PFSK-1 (cell line): ENCODE results near the gene LZTR1.

Source experiments
- FOXP2 ChIP-seq: optimal IDR thresholded peaks from 2 replicates; pipeline ENCODE3; 2011; ENCODE audit warnings: borderline replicate concordance, control low read depth, inconsistent platforms; ENCODE audit not compliant: insufficient read depth; ENCODE audit errors: extremely low read length, extremely low read depth
- POLR2AphosphoS5 ChIP-seq: IDR thresholded peaks from 2 replicates; pipeline ENCODE4 v1.6.1; 2012; ENCODE audit warnings: low read depth, mild to moderate bottlenecking, control low read depth, low read length, moderate library complexity
- REST ChIP-seq, 2 experiments: IDR thresholded peaks; 2 replicates each; pipeline versions ENCODE4 v1.6.1 to v1.8.0; 2011 to 2012; ENCODE audit warnings: low read depth in 2 of 2, low read length in 2 of 2, control low read depth in 1 of 2, inconsistent platforms in 1 of 2, mild to moderate bottlenecking in 1 of 2, moderate library complexity in 1 of 2; ENCODE audit not compliant: insufficient read depth in 1 of 2
- SIN3A ChIP-seq: IDR thresholded peaks from 2 replicates; pipeline ENCODE4 v1.6.1; 2012; ENCODE audit warnings: mild to moderate bottlenecking, low read length, moderate library complexity, borderline replicate concordance; ENCODE audit not compliant: insufficient read depth
- TAF1 ChIP-seq: IDR thresholded peaks from 2 replicates; pipeline ENCODE4 v1.6.1; 2012; ENCODE audit warnings: low read length, control low read depth, borderline replicate concordance; ENCODE audit not compliant: insufficient read depth

The LZTR1 gene

GRCh38 chr22:20940186-20940651, 41.9 kb upstream of the LZTR1 start:
- TF ChIP-seq FOXP2 (no peak), POLR2AphosphoS5 (no peak), TAF1 (no peak), REST (IDR thresholded peaks at IDR 0.05; ENCODE audit: insufficient read depth in 1 of 2, low read depth in 2 of 2, low read length in 2 of 2) (no peak), SIN3A (no peak)

- TF ChIP-seq FOXP2: no peak
- TF ChIP-seq TAF1: no peak
- no peak for TF ChIP-seq REST (IDR thresholded peaks at IDR 0.05; ENCODE audit: insufficient read depth in 1 of 2, low read depth in 2 of 2, low read length in 2 of 2)
- no peak for TF ChIP-seq POLR2AphosphoS5
- no peak for TF ChIP-seq SIN3A
Observed at GRCh38 chr22:20940904-20941385, 41.2 kb upstream of the LZTR1 start.

- TF ChIP-seq REST (IDR thresholded peaks at IDR 0.05; ENCODE audit: insufficient read depth in 1 of 2, low read depth in 2 of 2, low read length in 2 of 2): no peak
- TF ChIP-seq FOXP2: no peak
- TF ChIP-seq SIN3A: no peak
- no peak for TF ChIP-seq POLR2AphosphoS5
- TF ChIP-seq TAF1: no peak
Observed at GRCh38 chr22:20943104-20943933, 38.8 kb upstream of the LZTR1 start.

DNA sequence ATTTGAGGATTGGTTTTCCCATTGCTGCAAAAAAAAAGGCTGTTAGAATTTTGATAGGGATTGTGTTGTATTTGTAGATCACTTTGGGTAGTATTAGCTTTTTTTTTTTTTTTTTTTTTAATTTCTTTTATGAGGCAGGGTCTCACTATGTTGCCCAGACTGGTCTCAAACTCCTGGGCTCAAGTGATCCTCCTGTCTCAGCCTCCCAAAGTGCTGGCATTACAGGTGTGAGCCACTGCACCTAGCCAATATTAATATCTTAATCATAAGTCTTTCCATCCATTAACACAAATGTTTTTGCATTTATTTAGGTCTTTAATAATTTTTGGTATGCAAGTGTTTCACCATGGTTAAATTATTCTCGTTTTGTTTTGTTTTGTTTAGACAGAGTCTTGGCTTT, 38.1 kb upstream of the LZTR1 start:
- no peak for TF ChIP-seq POLR2AphosphoS5
- no peak for TF ChIP-seq FOXP2
- no peak for TF ChIP-seq TAF1
- TF ChIP-seq SIN3A: no peak
- TF ChIP-seq REST (IDR thresholded peaks at IDR 0.05; ENCODE audit: insufficient read depth in 1 of 2, low read depth in 2 of 2, low read length in 2 of 2): no peak

DNA sequence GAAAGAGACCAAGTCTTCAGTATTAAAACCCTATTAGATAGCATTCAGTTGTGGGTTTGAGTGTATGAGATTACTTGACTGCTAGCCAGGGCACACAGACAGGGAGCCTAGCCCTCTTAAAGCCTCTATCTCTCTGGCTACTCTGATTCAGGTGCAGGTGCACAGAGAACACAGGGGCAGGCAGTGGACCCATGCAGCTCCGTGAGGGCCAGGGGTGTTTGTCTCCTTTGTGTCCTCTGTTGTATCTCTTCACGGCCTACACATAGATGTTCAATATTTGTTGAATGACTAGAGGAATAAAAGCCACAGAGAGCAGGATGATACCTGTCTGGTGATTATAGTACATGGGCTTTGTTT, 36.5 kb upstream of the LZTR1 start:
- TF ChIP-seq FOXP2: no peak
- no peak for TF ChIP-seq SIN3A
- TF ChIP-seq REST (IDR thresholded peaks at IDR 0.05; ENCODE audit: insufficient read depth in 1 of 2, low read depth in 2 of 2, low read length in 2 of 2): no peak
- no peak for TF ChIP-seq POLR2AphosphoS5
- no peak for TF ChIP-seq TAF1
